IMR-90 (cell line): Measurements from ENCODE around the gene MSH5. TPM values are rescaled to one million over a fixed set of nuclear protein-coding genes. Genes with fewer than 3 reads are reported as not detected.

Source experiments
- ATAC-seq: fragments of 200-7000 bp; cut with Tn5 transposase; 2 replicates; pipeline ENCODE4 v1.9.1; 2020; ENCODE audit warnings: low read depth, mild to moderate bottlenecking, moderate library complexity
- BruUV-seq: library from RNA; stranded (reverse); fragments of 400-500 nt; replicated peaks from 2 replicates; lab custom pipeline; 2021; lab: Mats Ljungman, UMichigan
- CTCF ChIA-PET: fragments of 300-600 bp; formaldehyde crosslinking; extraction: SDS; loops from one replicate; lab custom pipeline; 2021; ENCODE audit warnings: antibody characterized with exemption; lab: Yijun Ruan, JAX
- POLR2A ChIA-PET: fragments of 300-600 bp; sonication (Branson Sonifier 250); formaldehyde crosslinking; loops from one replicate; lab custom pipeline; 2022; ENCODE audit warnings: antibody characterized with exemption; ENCODE audit not compliant: unreplicated experiment; lab: Charles Lee
- DNase-seq: peaks from one replicate; pipeline ENCODE4 v3.0.0; 2013
- H2AFZ ChIP-seq: replicated peaks from 2 replicates; pipeline ENCODE3; 2013; ENCODE audit warnings: low read length, mild to moderate bottlenecking; ENCODE audit not compliant: poor library complexity
- H2AK5ac ChIP-seq: 2 replicates; pipeline ENCODE4 v1.6.1; 2013; ENCODE audit warnings: low read depth, low read length, inconsistent platforms
- H2AK9ac ChIP-seq: replicated peaks from 2 replicates; pipeline ENCODE3; 2013; ENCODE audit warnings: mild to moderate bottlenecking, low read depth, low read length, moderate library complexity; ENCODE audit not compliant: poor library complexity
- H2BK120ac ChIP-seq: 2 replicates; pipeline ENCODE4 v1.6.1; 2013; ENCODE audit warnings: low read depth, low read length, inconsistent platforms
- H2BK15ac ChIP-seq: 3 replicates; pipeline ENCODE4 v1.6.1; 2013; ENCODE audit warnings: low read depth, low read length, inconsistent platforms
- H2BK20ac ChIP-seq: 2 replicates; pipeline ENCODE4 v1.6.1; 2013; ENCODE audit warnings: low read depth, mild to moderate bottlenecking, inconsistent platforms, low read length, moderate library complexity
- H2BK5ac ChIP-seq: 2 replicates; pipeline ENCODE4 v1.6.1; 2013; ENCODE audit warnings: mild to moderate bottlenecking, low read depth, low read length, inconsistent platforms; ENCODE audit not compliant: poor library complexity, severe bottlenecking
- H3K14ac ChIP-seq: replicated peaks from 2 replicates; pipeline ENCODE4 v1.6.1; 2013; ENCODE audit warnings: low read depth, low read length, inconsistent platforms
- H3K18ac ChIP-seq: 2 replicates; pipeline ENCODE4 v1.6.1; 2013; ENCODE audit warnings: low read depth, low read length, control low read depth
- H3K23ac ChIP-seq: 2 replicates; pipeline ENCODE4 v1.6.1; 2013; ENCODE audit warnings: low read depth, low read length, inconsistent platforms
- H3K27ac ChIP-seq: 2 replicates; pipeline ENCODE4 v1.5.1; 2013; ENCODE audit warnings: mild to moderate bottlenecking, control low read depth, low read length; ENCODE audit not compliant: insufficient read depth
- H3K27me3 ChIP-seq: 2 replicates; pipeline ENCODE4 v1.6.1; 2013; ENCODE audit warnings: low read length; ENCODE audit not compliant: control insufficient read depth, insufficient read depth
- H3K36me3 ChIP-seq: 2 replicates; pipeline ENCODE4 v1.6.1; 2013; ENCODE audit warnings: low read length, mixed read lengths; ENCODE audit not compliant: control insufficient read depth, insufficient read depth
- H3K4ac ChIP-seq: 2 replicates; pipeline ENCODE4 v1.6.1; 2013; ENCODE audit warnings: low read depth, low read length, inconsistent platforms
- H3K4me1 ChIP-seq: 2 replicates; pipeline ENCODE4 v1.6.1; 2013; ENCODE audit warnings: low read length, mixed read lengths; ENCODE audit not compliant: control insufficient read depth, insufficient read depth
- H3K4me2 ChIP-seq: 2 replicates; pipeline ENCODE4 v1.6.1; 2013; ENCODE audit warnings: low read depth, mild to moderate bottlenecking, control low read depth, low read length, moderate library complexity
- H3K4me3 ChIP-seq: 2 replicates; pipeline ENCODE4 v1.5.1; 2013; ENCODE audit warnings: low read depth, mild to moderate bottlenecking, control low read depth, low read length, moderate library complexity; ENCODE audit not compliant: insufficient read depth
- H3K56ac ChIP-seq: 2 replicates; pipeline ENCODE4 v1.6.1; 2013; ENCODE audit warnings: low read length, inconsistent platforms; ENCODE audit not compliant: insufficient read depth; ENCODE audit errors: extremely low read depth
- H3K79me1 ChIP-seq, 2 experiments: 2 replicates each; pipeline ENCODE4 v1.6.1; 2013; ENCODE audit warnings: low read length in 2 of 2, inconsistent platforms in 1 of 2, low read depth in 1 of 2
- H3K9ac ChIP-seq: 2 replicates; pipeline ENCODE4 v1.6.1; 2013; ENCODE audit warnings: low read depth, low read length, control low read depth
- H3K9me1 ChIP-seq: 2 replicates; pipeline ENCODE4 v1.6.1; 2013; ENCODE audit warnings: low read length, inconsistent platforms; ENCODE audit not compliant: insufficient read depth
- H3K9me3 ChIP-seq: 2 replicates; pipeline ENCODE4 v1.6.1; 2013; ENCODE audit warnings: low read length; ENCODE audit not compliant: control insufficient read depth, insufficient read depth
- H4K20me1 ChIP-seq: 2 replicates; pipeline ENCODE4 v1.6.1; 2013; ENCODE audit warnings: low read length, inconsistent platforms; ENCODE audit not compliant: insufficient read depth
- H4K5ac ChIP-seq: 2 replicates; pipeline ENCODE4 v1.6.1; 2013; ENCODE audit warnings: mild to moderate bottlenecking, low read depth, low read length, control low read depth
- H4K8ac ChIP-seq, 2 experiments: 2 replicates each; pipeline ENCODE4 v1.6.1; 2013; ENCODE audit warnings: low read depth in 2 of 2, low read length in 2 of 2, control low read depth in 1 of 2, inconsistent platforms in 1 of 2
- H4K91ac ChIP-seq: 2 replicates; pipeline ENCODE4 v1.6.1; 2013; ENCODE audit warnings: low read depth, low read length, inconsistent platforms; ENCODE audit not compliant: insufficient read depth
- BHLHE40 ChIP-seq: fragments of 150-350 bp; IDR thresholded peaks from 2 replicates; pipeline ENCODE4 v1.6.1; 2016; ENCODE audit warnings: mild to moderate bottlenecking, low read depth, low read length
- CEBPB ChIP-seq: IDR thresholded peaks from 2 replicates; pipeline ENCODE4 v1.6.1; 2012; ENCODE audit warnings: low read depth, low read length, improper control_type of control experiment
- CHD1 ChIP-seq: IDR thresholded peaks from 2 replicates; pipeline ENCODE4 v1.6.1; 2012; ENCODE audit warnings: low read depth, low read length, improper control_type of control experiment
- CTCF ChIP-seq: conservative IDR thresholded peaks from 2 replicates; pipeline ENCODE4 v1.5.1; 2012; ENCODE audit warnings: mild to moderate bottlenecking, low read depth, low read length, improper control_type of control experiment
- ELK1 ChIP-seq: fragments of 150-350 bp; IDR thresholded peaks from 2 replicates; pipeline ENCODE4 v1.6.1; 2016; ENCODE audit warnings: low read depth, mild to moderate bottlenecking, low read length, moderate library complexity, borderline replicate concordance
- FOS ChIP-seq: fragments of 150-350 bp; IDR thresholded peaks from 2 replicates; pipeline ENCODE4 v1.6.1; 2016; ENCODE audit warnings: low read depth, low read length
- MAFK ChIP-seq: IDR thresholded peaks from 2 replicates; pipeline ENCODE4 v1.6.1; 2012; ENCODE audit warnings: low read depth, low read length, improper control_type of control experiment
- MAZ ChIP-seq: IDR thresholded peaks from 2 replicates; pipeline ENCODE4 v1.6.1; 2012; ENCODE audit warnings: low read depth, mild to moderate bottlenecking, low read length, improper control_type of control experiment, moderate library complexity, borderline replicate concordance
- MXI1 ChIP-seq: IDR thresholded peaks from 2 replicates; pipeline ENCODE4 v1.6.1; 2012; ENCODE audit warnings: low read depth, mild to moderate bottlenecking, low read length, moderate library complexity, borderline replicate concordance
- NFE2L2 ChIP-seq: fragments of 150-350 bp; IDR thresholded peaks from 2 replicates; pipeline ENCODE4 v1.6.1; 2016; ENCODE audit warnings: low read depth, mild to moderate bottlenecking, low read length
- POLR2A ChIP-seq: IDR thresholded peaks from 2 replicates; pipeline ENCODE4 v1.6.1; 2012; ENCODE audit warnings: mild to moderate bottlenecking, low read depth, low read length
- RAD21 ChIP-seq: IDR thresholded peaks from 2 replicates; pipeline ENCODE4 v1.6.1; 2012; ENCODE audit warnings: low read length, improper control_type of control experiment
- RCOR1 ChIP-seq: IDR thresholded peaks from 2 replicates; pipeline ENCODE4 v1.6.1; 2012; ENCODE audit warnings: mild to moderate bottlenecking, low read length, improper control_type of control experiment; ENCODE audit not compliant: insufficient replicate concordance
- RFX5 ChIP-seq: IDR thresholded peaks from 2 replicates; pipeline ENCODE4 v1.8.0; 2012; ENCODE audit warnings: low read depth, mild to moderate bottlenecking, low read length, moderate library complexity
- SMC3 ChIP-seq: fragments of 150-350 bp; IDR thresholded peaks from 2 replicates; pipeline ENCODE4 v1.6.1; 2016; ENCODE audit warnings: low read depth, mild to moderate bottlenecking, antibody characterized with exemption, low read length, moderate library complexity
- USF2 ChIP-seq: fragments of 150-350 bp; IDR thresholded peaks from 2 replicates; pipeline ENCODE4 v1.6.1; 2017; ENCODE audit warnings: mild to moderate bottlenecking, antibody characterized with exemption, low read length, low read depth
- WGBS, 2 experiments: methylation state at CpG; one replicate each; pipeline versions ENCODE4 v1.1.5 to v1.1.7; 2013; ENCODE audit warnings: missing lambda C conversion rate in 2 of 2; ENCODE audit not compliant: insufficient read length in 1 of 2; ENCODE audit errors: extremely low coverage in 2 of 2; 5-methylcytosine and 5-hydroxymethylcytosine counted together
- dilution Hi-C: fragments of 300-500 bp; cut with HindIII; formaldehyde crosslinking; loops from one replicate; pipeline ENCODE4 v1.14.3; 2018; ENCODE audit warnings: low sequenced_read_pairs; ENCODE audit not compliant: unreplicated experiment
- in situ Hi-C: fragments of 300-500 bp; cut with MboI; formaldehyde crosslinking; loops from 3 replicates; pipeline ENCODE4 v1.14.3; 2019; ENCODE audit warnings: low sequenced_read_pairs, inconsistent platforms, mixed read lengths
- intact Hi-C: fragments of 100-400 bp; cut with micrococcal nuclease; formaldehyde crosslinking; loops from 2 replicates; pipeline ENCODE4 v1.10.0; 2022
- polyA plus RNA-seq, 3 experiments: library from polyadenylated mRNA; depleted of rRNA; stranded (reverse); fragments of >200 nt; gene quantifications; 2 replicates each; pipeline ENCODE4 v1.2.3, GENCODE V29; 2012; ENCODE audit warnings: low replicate concordance in 1 of 3
- total RNA-seq: library from RNA; depleted of rRNA; stranded (reverse); fragments of >200 nt; gene quantifications from 2 replicates; pipeline ENCODE4 v1.2.3, GENCODE V29; 2012

Gene MSH5
- total and polyA plus RNA-seq, 2 of the 4 experiments (the other 2 are of a cell fraction): 5.6 to 15.7 TPM

GRCh38 chr6:31692353-31692752, 47.5 kb upstream of the MSH5 start:
- 100% methylated on average over 1 of the region's 4 CpGs; no CpG with 5 or more reads in 1 of the 2 experiments for WGBS, 2 experiments
- no peaks in the 10 kb centered on the region for H3K4me1 ChIP-seq
- DNase-seq (no peak), ATAC-seq (no peak)
- H2BK5ac ChIP-seq: no peak overlapping the region
- dilution Hi-C loops (no loop called here), in situ Hi-C loops (no loop called here), intact Hi-C loops (no loop called here)
- no peaks in the 10 kb centered on the region for H4K20me1 ChIP-seq
- H3K9ac ChIP-seq: no peak overlapping the region
- no TSS peak for BruUV-seq
- no peak overlapping the region for H3K4ac ChIP-seq
- TF ChIP-seq CEBPB: no peak
- no peak for TF ChIP-seq RAD21
- TF ChIP-seq BHLHE40: no peak
- TF ChIP-seq SMC3: no peak
- TF ChIP-seq POLR2A: no peak
- TF ChIP-seq MXI1: no peak
- TF ChIP-seq FOS: no peak
- no peak for TF ChIP-seq MAZ
- TF ChIP-seq NFE2L2: no peak
- no peak for TF ChIP-seq CHD1
- TF ChIP-seq ELK1: no peak
- no peak for TF ChIP-seq RCOR1
- TF ChIP-seq MAFK: no peak
- no peak for TF ChIP-seq RFX5
- no peak for TF ChIP-seq CTCF
- no peak for TF ChIP-seq USF2
- no peak overlapping the region for H3K4me3 ChIP-seq
- peaks cover 4 to 13% of the 10 kb centered on the region in 2 experiments; a peak in 3 of 4 replicates for H3K79me1 ChIP-seq
- no peaks in the 10 kb centered on the region for H3K9me3 ChIP-seq
- POLR2A ChIA-PET: no interaction called here
- no peak overlapping the region for H3K56ac ChIP-seq
- no peak overlapping the region for H4K91ac ChIP-seq
- H3K27me3 ChIP-seq: no peaks in the 10 kb centered on the region
- no peak overlapping the region for H2AFZ ChIP-seq
- no peak overlapping the region for H2AK9ac ChIP-seq
- H2BK20ac ChIP-seq: no peak overlapping the region
- no peak overlapping the region for H3K18ac ChIP-seq
- no peak overlapping the region for H3K4me2 ChIP-seq
- no peak overlapping the region for H3K27ac ChIP-seq
- H2BK120ac ChIP-seq: no peak overlapping the region
- H4K5ac ChIP-seq: no peak overlapping the region
- no peak overlapping the region for H3K14ac ChIP-seq
- no peaks in the 10 kb centered on the region for H3K9me1 ChIP-seq
- no peak overlapping the region for H2AK5ac ChIP-seq
- CTCF ChIA-PET: no interaction called here
- no peak overlapping the region for H4K8ac ChIP-seq
- H2BK15ac ChIP-seq: no peak overlapping the region
- H3K36me3 ChIP-seq: peaks cover 71% of the 10 kb centered on the region
- H3K23ac ChIP-seq: no peak overlapping the region
